ENCODE results near the gene S100A1. TPM values are rescaled to one million over a fixed set of nuclear protein-coding genes. Genes with fewer than 3 reads are reported as not detected.

The S100A1 gene
- total RNA-seq, 1 experiment from 2014 or later = not detected

DNA sequence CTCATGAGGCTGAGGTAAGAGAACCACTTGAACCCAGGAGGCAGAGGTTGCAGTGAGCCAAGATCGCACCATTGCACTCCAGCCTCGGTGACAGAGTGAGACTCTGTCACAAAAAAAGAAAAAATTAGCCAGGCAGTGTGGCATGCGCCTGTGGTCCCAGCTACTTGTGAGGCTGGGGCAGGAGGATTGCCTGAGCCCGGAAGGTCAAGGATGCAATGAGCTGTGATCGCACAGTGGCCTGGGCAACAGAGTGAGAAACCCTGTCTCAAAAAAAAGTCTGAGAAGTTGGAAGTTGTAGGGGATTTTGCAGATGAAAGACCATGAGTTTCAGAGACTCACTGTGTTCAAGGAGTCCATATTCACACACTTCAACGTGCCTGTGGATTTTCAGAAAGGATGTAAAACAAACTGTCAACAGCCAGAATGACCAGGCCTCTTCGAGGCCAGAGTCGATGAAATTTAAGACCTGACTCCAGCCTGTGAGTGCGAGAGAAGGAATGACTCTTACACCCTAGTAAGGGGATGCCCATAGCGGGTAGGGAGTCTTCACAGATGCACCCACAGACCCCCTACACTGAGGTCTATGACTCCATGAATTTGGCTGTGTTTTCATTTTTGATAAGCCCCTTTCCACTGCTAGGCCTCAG lies 3.1 kb upstream of the S100A1 start:
- Histone ChIP-seq H4K8ac (replicated peaks; ENCODE audit: insufficient read length, low read depth, low read length) (no peak overlapping the region), H3K14ac (ENCODE audit: insufficient read depth, low read length) (no peak overlapping the region), H3K27ac (ENCODE audit: insufficient read length, low read depth, low read length) (no peak overlapping the region), H3K56ac (ENCODE audit: insufficient read length, low read depth, low read length) (no peak overlapping the region), H2BK20ac (ENCODE audit: low read depth, low read length, poor library complexity, severe bottlenecking) (no peak overlapping the region), H3K4ac (ENCODE audit: low read depth, low read length) (no peak overlapping the region), H3K9ac (ENCODE audit: extremely low read depth, insufficient read length, low read length) (no peak overlapping the region), H2BK120ac (ENCODE audit: low read depth, low read length, poor library complexity, severe bottlenecking) (no peak overlapping the region), H2BK12ac (ENCODE audit: insufficient read length, low read depth, low read length) (no peak overlapping the region), H2BK5ac (ENCODE audit: insufficient read length, low read length) (no peak overlapping the region), H3K27me3 (ENCODE audit: insufficient read depth, low read length) (no peaks in the 10 kb centered on the region), H2AFZ (ENCODE audit: low read length) (no peak overlapping the region), H3K4me1 (ENCODE audit: insufficient read depth, low read length) (0 out of 2 replicates have a peak, but pooled peaks cover 4% of the 10 kb centered on the region), H2BK15ac (ENCODE audit: low read depth, low read length) (no peak overlapping the region), H3K23me2 (ENCODE audit: insufficient read length, low read depth, low read length, poor library complexity, severe bottlenecking) (peaks cover 7% of the 10 kb centered on the region), H3K4me2 (ENCODE audit: insufficient read depth, insufficient read length, low read length) (no peak overlapping the region), H3K79me1 (ENCODE audit: insufficient read depth, low read depth, low read length, poor library complexity, severe bottlenecking) (no peaks in the 10 kb centered on the region), H3K18ac (ENCODE audit: insufficient read length, low read depth, low read length) (no peak overlapping the region), H3K23ac (ENCODE audit: insufficient read length, low read depth, low read length) (no peak overlapping the region), H3K9me3 (ENCODE audit: control insufficient read depth, low read depth, low read length) (no peaks in the 10 kb centered on the region), H4K5ac (ENCODE audit: insufficient read length, low read depth, low read length) (no peak overlapping the region), H3K79me2 (ENCODE audit: insufficient read depth, low read length) (no peaks in the 10 kb centered on the region), H4K91ac (ENCODE audit: insufficient read length, low read depth, low read length) (no peak overlapping the region), H2AK5ac (ENCODE audit: insufficient read length, low read length) (no peak overlapping the region), H3T11ph (ENCODE audit: low read length) (no peak overlapping the region), H4K20me1 (ENCODE audit: control insufficient read depth, insufficient read depth, insufficient read length) (no peaks in the 10 kb centered on the region)
- TF ChIP-seq, protein P1, sequence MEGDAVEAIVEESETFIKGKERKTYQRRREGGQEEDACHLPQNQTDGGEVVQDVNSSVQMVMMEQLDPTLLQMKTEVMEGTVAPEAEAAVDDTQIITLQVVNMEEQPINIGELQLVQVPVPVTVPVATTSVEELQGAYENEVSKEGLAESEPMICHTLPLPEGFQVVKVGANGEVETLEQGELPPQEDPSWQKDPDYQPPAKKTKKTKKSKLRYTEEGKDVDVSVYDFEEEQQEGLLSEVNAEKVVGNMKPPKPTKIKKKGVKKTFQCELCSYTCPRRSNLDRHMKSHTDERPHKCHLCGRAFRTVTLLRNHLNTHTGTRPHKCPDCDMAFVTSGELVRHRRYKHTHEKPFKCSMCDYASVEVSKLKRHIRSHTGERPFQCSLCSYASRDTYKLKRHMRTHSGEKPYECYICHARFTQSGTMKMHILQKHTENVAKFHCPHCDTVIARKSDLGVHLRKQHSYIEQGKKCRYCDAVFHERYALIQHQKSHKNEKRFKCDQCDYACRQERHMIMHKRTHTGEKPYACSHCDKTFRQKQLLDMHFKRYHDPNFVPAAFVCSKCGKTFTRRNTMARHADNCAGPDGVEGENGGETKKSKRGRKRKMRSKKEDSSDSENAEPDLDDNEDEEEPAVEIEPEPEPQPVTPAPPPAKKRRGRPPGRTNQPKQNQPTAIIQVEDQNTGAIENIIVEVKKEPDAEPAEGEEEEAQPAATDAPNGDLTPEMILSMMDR (conservative IDR thresholded peaks at IDR 0.05) = no peak
- H3K4me1 Mint-ChIP-seq = peaks cover 48 to 49% of the 10 kb centered on the region in 2 experiments
- DNase-seq = no peak
- 0 out of 2 replicates have a peak, but pooled peaks cover 2% of the 10 kb centered on the region for H3K27me3 Mint-ChIP-seq (ENCODE audit: low read depth)
- no peak overlapping the region for H3K27ac Mint-ChIP-seq
- peaks cover 11 to 27% (median 21%) of the 10 kb centered on the region in 3 experiments for H3K36me3 Mint-ChIP-seq (ENCODE audit: insufficient read depth in 1 of 3, low read depth in 3 of 3)
- no CpG with 5 or more reads among the region's 10 CpGs for WGBS (ENCODE audit: extremely low coverage, insufficient read length, low lambda C conversion rate)
- no peak overlapping the region for H3K4me3 Mint-ChIP-seq
- H3K9me3 Mint-ChIP-seq = no peaks in the 10 kb centered on the region; a peak in 1 of 5 replicates

Measured in H9 (cell line).